Upper lobe of right lung (tissue), 1 donor: ENCODE results near the gene VPS13D. TPM values are rescaled to one million over a fixed set of nuclear protein-coding genes. Genes with fewer than 3 reads are reported as not detected.

ENCODE experiments used
- ATAC-seq: fragments of 200-7000 bp; cut with Tn5 transposase; one replicate; pipeline ENCODE4 v1.9.1; 2020; ENCODE audit warnings: mild to moderate bottlenecking, moderate library complexity
- DNase-seq: peaks from one replicate; pipeline ENCODE4 v3.0.0-alpha.2; 2020
- H3K27ac ChIP-seq: fragments of 200-600 bp; one replicate; pipeline ENCODE4 v1.8.0; 2022
- H3K27me3 ChIP-seq: fragments of 200-600 bp; one replicate; pipeline ENCODE4 v1.8.0; 2022; ENCODE audit warnings: mild to moderate bottlenecking
- H3K36me3 ChIP-seq: fragments of 200-600 bp; one replicate; pipeline ENCODE4 v1.8.0; 2022
- H3K4me1 ChIP-seq: fragments of 200-600 bp; one replicate; pipeline ENCODE4 v1.8.0; 2022
- H3K4me3 ChIP-seq: fragments of 200-600 bp; one replicate; pipeline ENCODE4 v1.8.0; 2022; ENCODE audit warnings: mild to moderate bottlenecking
- H3K9me3 ChIP-seq: fragments of 200-600 bp; one replicate; pipeline ENCODE4 v1.8.0; 2022
- intact Hi-C: fragments of 100-400 bp; cut with DNase I; formaldehyde crosslinking; loops from one replicate; pipeline ENCODE4 v1.11.0; 2022
- total RNA-seq: library from RNA; stranded (reverse); fragmentation: NEBNext Ultra II Directional; extraction: Animal tissue kit (Norgen Biotek cat#: 25700); gene quantifications from one replicate; pipeline ENCODE4 v1.2.1, GENCODE V29; 2021
- TF ChIP-seq, protein P1 (sequence below): fragments of 200-600 bp; IDR thresholded peaks from one replicate; pipeline ENCODE4 v1.8.0; 2022; ENCODE audit warnings: antibody characterized with exemption
- donor health status: DM: no; HTN: yes; CAD: no; lungs with severe emphysema.

VPS13D gene
- total RNA-seq, 1 donor from 2014 or later = 74.7 TPM

DNA sequence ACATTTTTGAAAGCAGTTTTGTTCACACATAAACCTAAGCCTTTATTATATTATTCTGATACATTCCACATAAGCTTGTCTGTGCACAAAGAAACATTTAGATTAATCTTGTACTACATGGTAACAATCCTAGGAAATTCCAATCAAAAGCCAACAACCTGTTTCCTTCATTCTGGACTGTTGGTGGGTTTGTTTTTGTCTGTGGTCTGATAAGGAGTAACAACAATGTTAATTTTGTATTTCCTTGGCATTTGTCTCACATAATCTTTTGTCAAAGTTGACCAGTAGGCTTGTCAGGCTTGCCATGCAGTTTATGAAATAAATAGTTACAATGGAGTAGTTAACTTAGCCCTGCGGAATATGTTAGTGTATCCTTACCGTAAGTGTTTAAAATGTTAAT, 204.9 kb downstream of the VPS13D start:
- Histone ChIP-seq H3K36me3 (no peaks in the 10 kb centered on the region), H3K4me1 (peaks cover 54% of the 10 kb centered on the region), H3K27ac (peak overlapping the region; percentile 45), H3K9me3 (no peaks in the 10 kb centered on the region), H3K27me3 (no peaks in the 10 kb centered on the region), H3K4me3 (no peak overlapping the region)
- ATAC-seq = no peak
- no peak for DNase-seq
- intact Hi-C loops = no loop called here
- TF ChIP-seq, protein P1, sequence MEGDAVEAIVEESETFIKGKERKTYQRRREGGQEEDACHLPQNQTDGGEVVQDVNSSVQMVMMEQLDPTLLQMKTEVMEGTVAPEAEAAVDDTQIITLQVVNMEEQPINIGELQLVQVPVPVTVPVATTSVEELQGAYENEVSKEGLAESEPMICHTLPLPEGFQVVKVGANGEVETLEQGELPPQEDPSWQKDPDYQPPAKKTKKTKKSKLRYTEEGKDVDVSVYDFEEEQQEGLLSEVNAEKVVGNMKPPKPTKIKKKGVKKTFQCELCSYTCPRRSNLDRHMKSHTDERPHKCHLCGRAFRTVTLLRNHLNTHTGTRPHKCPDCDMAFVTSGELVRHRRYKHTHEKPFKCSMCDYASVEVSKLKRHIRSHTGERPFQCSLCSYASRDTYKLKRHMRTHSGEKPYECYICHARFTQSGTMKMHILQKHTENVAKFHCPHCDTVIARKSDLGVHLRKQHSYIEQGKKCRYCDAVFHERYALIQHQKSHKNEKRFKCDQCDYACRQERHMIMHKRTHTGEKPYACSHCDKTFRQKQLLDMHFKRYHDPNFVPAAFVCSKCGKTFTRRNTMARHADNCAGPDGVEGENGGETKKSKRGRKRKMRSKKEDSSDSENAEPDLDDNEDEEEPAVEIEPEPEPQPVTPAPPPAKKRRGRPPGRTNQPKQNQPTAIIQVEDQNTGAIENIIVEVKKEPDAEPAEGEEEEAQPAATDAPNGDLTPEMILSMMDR = no peak

DNA sequence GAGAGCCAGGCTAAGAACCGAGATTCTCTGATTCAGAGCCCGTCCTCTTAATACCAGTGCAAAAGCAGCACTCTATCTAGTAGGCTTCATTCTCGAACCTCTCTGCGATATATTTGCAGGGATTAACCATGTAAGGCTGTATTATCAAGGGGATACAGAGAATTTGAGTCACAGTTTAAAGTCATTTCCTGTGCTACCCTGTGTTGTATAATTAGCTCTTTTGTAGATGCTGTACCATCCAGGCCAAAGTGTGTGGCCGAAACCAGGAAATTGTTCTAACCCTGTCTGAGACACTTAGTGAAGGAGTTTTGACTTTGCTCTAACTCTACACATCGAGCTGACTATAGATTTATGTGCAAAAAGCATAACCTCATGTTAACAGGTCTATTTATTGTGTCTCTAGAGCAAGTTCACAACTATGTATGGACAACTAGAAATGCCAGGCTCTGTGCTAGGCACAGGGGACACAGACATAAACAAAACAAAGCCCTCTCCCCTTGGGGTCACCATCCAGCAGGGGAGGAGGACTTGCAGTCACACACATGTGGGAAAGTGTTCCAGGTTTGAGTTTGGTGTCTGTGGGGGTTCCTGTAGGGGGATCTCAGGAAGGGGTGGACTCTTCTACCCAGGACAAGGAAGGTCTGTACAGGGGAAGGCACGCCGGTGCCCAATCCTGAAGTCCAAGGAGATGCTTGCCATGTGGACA, 206.0 kb downstream of the VPS13D start:
- Histone ChIP-seq H3K4me1 (peaks cover 50% of the 10 kb centered on the region), H3K27me3 (no peaks in the 10 kb centered on the region), H3K4me3 (no peak overlapping the region), H3K27ac (peak overlapping the region; percentile 45), H3K9me3 (no peaks in the 10 kb centered on the region), H3K36me3 (no peaks in the 10 kb centered on the region)
- ATAC-seq = no peak
- intact Hi-C loops = no loop called here
- TF ChIP-seq, protein P1 = no peak
- DNase-seq = no peak

DNA sequence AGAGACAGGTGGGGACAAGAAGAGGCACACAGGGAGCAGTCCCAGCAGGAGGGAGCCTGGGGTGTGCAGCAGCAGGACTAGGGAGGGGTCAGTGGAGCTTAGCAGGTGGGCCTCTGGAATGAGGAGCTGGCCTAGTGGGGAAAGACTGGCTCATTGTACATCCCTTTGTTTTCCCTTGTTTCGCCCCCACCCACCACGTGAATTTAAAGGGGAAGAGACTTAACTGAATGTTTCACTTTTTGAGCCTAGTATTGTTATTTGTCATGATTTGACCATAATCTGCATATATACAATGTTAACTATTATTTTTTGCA, 206.5 kb downstream of the VPS13D start:
- intact Hi-C loops = no loop called here
- no peak for ATAC-seq
- no peak for DNase-seq
- Histone ChIP-seq H3K27ac (peak overlapping the region; percentile 45), H3K27me3 (no peaks in the 10 kb centered on the region), H3K4me1 (peaks cover 50% of the 10 kb centered on the region), H3K36me3 (no peaks in the 10 kb centered on the region), H3K4me3 (no peak overlapping the region), H3K9me3 (no peaks in the 10 kb centered on the region)
- TF ChIP-seq, protein P1 = no peak

DNA sequence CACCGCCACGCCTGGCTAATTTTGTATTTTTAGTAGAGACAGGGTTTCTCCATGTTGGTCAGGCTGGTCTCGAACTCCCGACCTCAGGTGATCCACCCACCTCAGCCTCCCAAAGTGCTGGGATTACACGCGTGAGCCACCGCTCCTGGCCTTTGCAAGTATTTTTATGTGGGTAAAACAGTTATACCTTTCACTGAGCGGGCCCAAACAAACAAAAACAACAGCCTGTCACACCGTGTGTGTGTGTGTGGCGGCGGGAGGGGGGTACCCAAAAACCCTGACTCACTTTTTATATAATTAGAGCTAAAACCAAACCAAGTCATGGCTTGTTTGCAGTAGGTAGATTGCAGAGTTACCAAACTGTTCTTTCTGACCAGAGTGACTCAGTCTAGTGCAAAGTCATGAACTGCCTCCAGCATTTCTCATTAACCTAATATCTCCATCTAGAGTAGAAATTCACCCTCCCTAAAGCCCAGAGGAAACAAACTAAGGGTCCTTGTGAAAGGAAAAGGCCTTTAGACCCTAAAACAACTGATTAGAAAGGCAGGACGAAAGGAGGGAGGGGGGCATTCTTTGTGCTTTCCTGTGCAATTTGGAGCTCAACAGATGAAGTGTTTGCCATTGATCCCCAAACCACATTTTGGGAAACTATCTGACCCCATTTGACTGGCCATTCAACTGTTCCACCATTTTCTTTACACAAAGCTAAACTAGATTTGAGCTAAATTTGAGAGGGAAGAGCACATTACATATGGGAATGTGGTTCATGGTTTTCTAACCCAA, 207.2 kb downstream of the VPS13D start:
- TF ChIP-seq, protein P1 = no peak
- ATAC-seq (no peak), DNase-seq (no peak)
- peaks cover 50% of the 10 kb centered on the region for H3K4me1 ChIP-seq
- no peaks in the 10 kb centered on the region for H3K36me3 ChIP-seq
- H3K9me3 ChIP-seq = no peaks in the 10 kb centered on the region
- H3K4me3 ChIP-seq = no peak overlapping the region
- intact Hi-C loops = no loop called here
- H3K27me3 ChIP-seq = no peaks in the 10 kb centered on the region
- H3K27ac ChIP-seq = no peak overlapping the region

DNA sequence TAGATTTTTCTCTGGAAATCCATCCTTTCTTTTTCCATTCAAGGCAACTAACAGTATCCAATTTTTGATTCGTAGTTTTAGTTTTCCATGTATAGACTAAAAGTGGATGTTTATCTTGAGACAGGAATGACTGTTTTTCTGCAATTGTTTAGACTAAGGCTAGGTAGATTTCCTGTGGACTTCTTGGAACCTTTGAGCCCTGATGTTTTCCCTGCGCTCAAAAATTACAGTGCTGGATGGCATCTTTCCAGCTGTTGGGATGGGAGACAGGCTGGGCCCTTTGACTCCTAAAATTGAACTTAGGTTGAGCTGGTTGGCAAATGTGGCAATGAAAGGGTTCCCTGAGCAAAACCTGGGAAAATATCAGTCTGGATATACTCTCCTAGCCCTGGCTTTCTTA, 207.8 kb downstream of the VPS13D start:
- intact Hi-C loops = no loop called here
- Histone ChIP-seq H3K9me3 (no peaks in the 10 kb centered on the region), H3K4me3 (no peak overlapping the region), H3K27ac (no peak overlapping the region), H3K4me1 (peaks cover 46% of the 10 kb centered on the region), H3K27me3 (no peaks in the 10 kb centered on the region), H3K36me3 (no peaks in the 10 kb centered on the region)
- TF ChIP-seq, protein P1 = no peak
- ATAC-seq (no peak), DNase-seq (no peak)
